ENCODE results near the gene TNFRSF4. TPM values are rescaled to one million over a fixed set of nuclear protein-coding genes. Genes with fewer than 3 reads are reported as not detected.
"Not testable (repeated sequence)": the region's sequence is repeated elsewhere in the genome, so short reads cannot be mapped to it uniquely, and the experiment has no call there.

The TNFRSF4 gene
- 5.6 and 58.5 TPM in 2 replicates for total RNA-seq

- DNase-seq (ENCODE audit: extremely low read depth, low read depth, low spot score): no peak
These were observed at the start of gene TNFRSF4 for GRCh38 chr1:1213345-1214265. Gene TNFRSF4, minus strand, starts transcription at chr1:1214153. Its CDS starts 26 bp downstream, at chr1:1214127.

- no peak for DNase-seq (ENCODE audit: extremely low read depth, low read depth, low spot score)
These were observed 48.8 kb upstream of the TNFRSF4 start for GRCh38 chr1:1262758-1263157.

GRCh38 chr1:1262071-1262470 lies 48.1 kb upstream of the TNFRSF4 start:
- no peak for DNase-seq (ENCODE audit: extremely low read depth, low read depth, low spot score)

- DNase-seq (ENCODE audit: extremely low read depth, low read depth, low spot score): no peak
These were observed 47.0 kb upstream of the TNFRSF4 start for GRCh38 chr1:1260843-1261560.

GRCh38 chr1:1259951-1260600 lies 46.1 kb upstream of the TNFRSF4 start:
- DNase-seq (ENCODE audit: extremely low read depth, low read depth, low spot score): no peak

GRCh38 chr1:1259540-1259939 lies 45.6 kb upstream of the TNFRSF4 start:
- DNase-seq (ENCODE audit: extremely low read depth, low read depth, low spot score): no peak

GRCh38 chr1:1259119-1259488 lies 45.2 kb upstream of the TNFRSF4 start:
- no peak for DNase-seq (ENCODE audit: extremely low read depth, low read depth, low spot score)

GRCh38 chr1:1256956-1257871 lies 43.3 kb upstream of the TNFRSF4 start:
- no peak for DNase-seq (ENCODE audit: extremely low read depth, low read depth, low spot score)

GRCh38 chr1:1255611-1256010 lies 41.7 kb upstream of the TNFRSF4 start:
- no peak for DNase-seq (ENCODE audit: extremely low read depth, low read depth, low spot score)

- DNase-seq (ENCODE audit: extremely low read depth, low read depth, low spot score): no peak
These were observed 41.1 kb upstream of the TNFRSF4 start for GRCh38 chr1:1255078-1255477.

GRCh38 chr1:1254667-1254998 lies 40.7 kb upstream of the TNFRSF4 start:
- DNase-seq (ENCODE audit: extremely low read depth, low read depth, low spot score): no peak

- DNase-seq (ENCODE audit: extremely low read depth, low read depth, low spot score): no peak
These were observed 40.2 kb upstream of the TNFRSF4 start for GRCh38 chr1:1253972-1254666.

GRCh38 chr1:1253314-1253713 lies 39.4 kb upstream of the TNFRSF4 start:
- DNase-seq (ENCODE audit: extremely low read depth, low read depth, low spot score): no peak

- DNase-seq (ENCODE audit: extremely low read depth, low read depth, low spot score): no peak
These were observed 36.9 kb upstream of the TNFRSF4 start for GRCh38 chr1:1250786-1251284.

- DNase-seq (ENCODE audit: extremely low read depth, low read depth, low spot score): not testable (repeated sequence)
These were observed 34.3 kb upstream of the TNFRSF4 start for GRCh38 chr1:1248009-1248913.

GRCh38 chr1:1247341-1247913 lies 33.5 kb upstream of the TNFRSF4 start:
- DNase-seq (ENCODE audit: extremely low read depth, low read depth, low spot score): no peak

- DNase-seq (ENCODE audit: extremely low read depth, low read depth, low spot score): no peak
These were observed 32.8 kb upstream of the TNFRSF4 start, which contains the start of gene C1QTNF12 for GRCh38 chr1:1246577-1247340. Gene C1QTNF12, minus strand, starts transcription at chr1:1246722. Its CDS starts 32 bp downstream, at chr1:1246690.
